HepG2 (cell line): ENCODE data around the gene ALKBH5.

ENCODE experiments used
- ADNP ChIP-seq: sonication (generic); formaldehyde crosslinking; IDR thresholded peaks from 2 replicates; pipeline ENCODE4 v1.4.0; 2020; ENCODE audit warnings: missing genetic modification reagents
- CC2D1A ChIP-seq: sonication (generic); formaldehyde crosslinking; IDR thresholded peaks from 2 replicates; pipeline ENCODE4 v1.8.1; 2023; ENCODE audit warnings: mild to moderate bottlenecking, missing genetic modification reagents
- HOXA5 ChIP-seq: sonication (generic); formaldehyde crosslinking; IDR thresholded peaks from 2 replicates; pipeline ENCODE4 v1.4.0; 2020; ENCODE audit warnings: missing genetic modification reagents
- NBN ChIP-seq: fragments of 450-650 bp; conservative IDR thresholded peaks from 2 replicates; pipeline ENCODE4 v1.6.1; 2017
- NFYC ChIP-seq: IDR thresholded peaks from 2 replicates; pipeline ENCODE4 v1.6.1; 2016; ENCODE audit warnings: missing genetic modification reagents, missing compliant biosample characterization
- POLR2AphosphoS5 ChIP-seq: IDR thresholded peaks from 2 replicates; pipeline ENCODE4 v1.6.1; 2012; ENCODE audit warnings: low read depth, low read length
- THYN1 ChIP-seq: sonication (generic); formaldehyde crosslinking; IDR thresholded peaks from 2 replicates; pipeline ENCODE4 v1.8.1; 2023; ENCODE audit warnings: low read depth, mild to moderate bottlenecking, moderate library complexity, missing genetic modification reagents, borderline replicate concordance
- ZBTB10 ChIP-seq: sonication (generic); formaldehyde crosslinking; IDR thresholded peaks from 2 replicates; pipeline ENCODE4 v1.4.0; 2020; ENCODE audit warnings: missing genetic modification reagents, borderline replicate concordance
- ZNF251 ChIP-seq: sonication (generic); formaldehyde crosslinking; IDR thresholded peaks from 2 replicates; pipeline ENCODE4 v1.9.0; 2021; ENCODE audit warnings: mild to moderate bottlenecking, missing genetic modification reagents
- TF ChIP-seq, protein P1 (sequence below): sonication (generic); formaldehyde crosslinking; IDR thresholded peaks from 2 replicates; pipeline ENCODE4 v1.5.0; 2020; ENCODE audit warnings: mild to moderate bottlenecking, missing genetic modification reagents, moderate library complexity

DNA sequence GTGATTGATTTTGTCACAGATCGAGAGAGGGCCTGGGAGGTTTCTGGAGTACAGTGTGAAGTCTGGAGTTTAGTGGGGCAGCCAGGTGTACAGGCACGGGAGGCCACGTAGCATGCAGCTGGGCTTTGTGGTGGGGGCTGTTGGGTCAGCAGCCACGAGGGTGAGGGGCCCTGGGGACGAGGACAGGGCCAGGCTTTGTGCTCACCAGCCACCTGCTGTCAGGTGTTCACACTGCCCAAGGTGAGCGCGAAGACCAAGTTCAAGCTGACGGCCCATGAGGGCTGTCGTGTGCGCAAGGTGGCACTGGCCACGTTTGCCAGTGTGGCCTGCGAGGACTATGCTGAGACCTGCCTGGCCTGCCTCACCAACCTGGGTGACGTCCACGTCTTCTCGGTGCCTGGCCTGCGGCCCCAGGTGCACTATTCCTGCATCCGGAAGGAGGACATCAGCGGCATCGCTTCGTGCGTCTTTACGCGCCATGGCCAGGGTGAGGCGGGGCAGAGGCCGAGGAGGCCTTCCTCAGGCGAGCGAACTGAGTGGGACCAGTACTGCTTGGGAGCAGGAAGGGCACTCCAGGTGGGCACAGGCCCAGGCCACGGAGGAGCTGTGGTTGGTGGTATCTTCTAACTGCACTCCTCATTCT is 57.7 kb downstream of the ALKBH5 start:
- TF ChIP-seq CC2D1A (no peak), NBN (no peak), ADNP (no peak), POLR2AphosphoS5 (no peak), THYN1 (CRISPR knock-in tag) (no peak), ZBTB10 (CRISPR knock-in tag) (no peak), NFYC (CRISPR knock-in tag) (no peak), HOXA5 (no peak), ZNF251 (no peak)
- TF ChIP-seq, protein P1, sequence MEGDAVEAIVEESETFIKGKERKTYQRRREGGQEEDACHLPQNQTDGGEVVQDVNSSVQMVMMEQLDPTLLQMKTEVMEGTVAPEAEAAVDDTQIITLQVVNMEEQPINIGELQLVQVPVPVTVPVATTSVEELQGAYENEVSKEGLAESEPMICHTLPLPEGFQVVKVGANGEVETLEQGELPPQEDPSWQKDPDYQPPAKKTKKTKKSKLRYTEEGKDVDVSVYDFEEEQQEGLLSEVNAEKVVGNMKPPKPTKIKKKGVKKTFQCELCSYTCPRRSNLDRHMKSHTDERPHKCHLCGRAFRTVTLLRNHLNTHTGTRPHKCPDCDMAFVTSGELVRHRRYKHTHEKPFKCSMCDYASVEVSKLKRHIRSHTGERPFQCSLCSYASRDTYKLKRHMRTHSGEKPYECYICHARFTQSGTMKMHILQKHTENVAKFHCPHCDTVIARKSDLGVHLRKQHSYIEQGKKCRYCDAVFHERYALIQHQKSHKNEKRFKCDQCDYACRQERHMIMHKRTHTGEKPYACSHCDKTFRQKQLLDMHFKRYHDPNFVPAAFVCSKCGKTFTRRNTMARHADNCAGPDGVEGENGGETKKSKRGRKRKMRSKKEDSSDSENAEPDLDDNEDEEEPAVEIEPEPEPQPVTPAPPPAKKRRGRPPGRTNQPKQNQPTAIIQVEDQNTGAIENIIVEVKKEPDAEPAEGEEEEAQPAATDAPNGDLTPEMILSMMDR (CRISPR knock-in tag): no peak
